ENCODE data around the gene EIF4G3.

The EIF4G3 gene

DNA sequence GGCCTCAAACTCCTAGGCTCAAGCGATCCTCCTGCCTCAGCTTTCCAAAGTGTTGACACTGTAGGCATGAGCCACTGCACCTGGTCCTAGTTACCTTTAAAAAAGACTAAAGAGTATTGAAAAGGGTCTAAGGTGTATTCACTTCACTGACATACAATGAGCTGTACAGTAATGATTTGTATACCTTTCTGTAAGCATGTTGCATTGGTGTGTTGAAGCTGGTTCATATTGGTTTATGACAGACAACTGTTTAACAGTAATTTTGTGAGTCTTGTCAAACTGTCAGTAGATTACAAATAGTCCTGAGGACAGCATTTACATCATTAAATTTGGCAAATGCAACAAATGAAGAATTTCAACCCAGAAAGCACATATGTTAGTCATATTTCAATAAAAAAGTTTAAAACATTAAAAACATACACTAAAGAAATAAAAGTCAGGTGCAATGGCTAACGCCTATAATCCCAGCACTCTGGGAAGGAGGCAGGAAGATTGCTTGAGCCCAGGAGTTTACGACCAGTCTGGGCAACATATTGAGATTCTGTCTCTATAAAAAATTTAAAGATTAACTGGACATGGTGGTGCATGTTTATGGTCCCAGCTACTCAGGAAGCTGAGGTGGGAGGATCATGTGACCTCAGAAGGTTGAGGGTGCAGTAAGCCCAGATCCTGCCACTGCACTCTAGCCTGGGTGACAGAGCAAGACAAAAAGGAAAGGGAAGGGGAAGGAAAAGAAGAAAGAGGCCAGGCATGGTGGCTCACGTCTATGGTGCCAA lies 301.3 kb downstream of the EIF4G3 start:
- Histone ChIP-seq H3K27ac (peak overlapping the region; percentile 82), H3K4me1 (ENCODE audit: control insufficient read depth in 1 of 2, insufficient read depth in 1 of 2, low read depth in 1 of 2, low read length in 1 of 2) (peaks cover 16 to 61% of the 10 kb centered on the region in 2 experiments), H3K27me3 (no peaks in the 10 kb centered on the region), H3K4me3 (ENCODE audit: low read depth in 1 of 2, low read length in 1 of 2) (no peak overlapping the region), H3K9me3 (no peaks in the 10 kb centered on the region), H3K36me3 (peaks cover 22% of the 10 kb centered on the region)
- TF ChIP-seq, protein P1, sequence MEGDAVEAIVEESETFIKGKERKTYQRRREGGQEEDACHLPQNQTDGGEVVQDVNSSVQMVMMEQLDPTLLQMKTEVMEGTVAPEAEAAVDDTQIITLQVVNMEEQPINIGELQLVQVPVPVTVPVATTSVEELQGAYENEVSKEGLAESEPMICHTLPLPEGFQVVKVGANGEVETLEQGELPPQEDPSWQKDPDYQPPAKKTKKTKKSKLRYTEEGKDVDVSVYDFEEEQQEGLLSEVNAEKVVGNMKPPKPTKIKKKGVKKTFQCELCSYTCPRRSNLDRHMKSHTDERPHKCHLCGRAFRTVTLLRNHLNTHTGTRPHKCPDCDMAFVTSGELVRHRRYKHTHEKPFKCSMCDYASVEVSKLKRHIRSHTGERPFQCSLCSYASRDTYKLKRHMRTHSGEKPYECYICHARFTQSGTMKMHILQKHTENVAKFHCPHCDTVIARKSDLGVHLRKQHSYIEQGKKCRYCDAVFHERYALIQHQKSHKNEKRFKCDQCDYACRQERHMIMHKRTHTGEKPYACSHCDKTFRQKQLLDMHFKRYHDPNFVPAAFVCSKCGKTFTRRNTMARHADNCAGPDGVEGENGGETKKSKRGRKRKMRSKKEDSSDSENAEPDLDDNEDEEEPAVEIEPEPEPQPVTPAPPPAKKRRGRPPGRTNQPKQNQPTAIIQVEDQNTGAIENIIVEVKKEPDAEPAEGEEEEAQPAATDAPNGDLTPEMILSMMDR (IDR thresholded peaks at IDR 0.05): no peak

DNA sequence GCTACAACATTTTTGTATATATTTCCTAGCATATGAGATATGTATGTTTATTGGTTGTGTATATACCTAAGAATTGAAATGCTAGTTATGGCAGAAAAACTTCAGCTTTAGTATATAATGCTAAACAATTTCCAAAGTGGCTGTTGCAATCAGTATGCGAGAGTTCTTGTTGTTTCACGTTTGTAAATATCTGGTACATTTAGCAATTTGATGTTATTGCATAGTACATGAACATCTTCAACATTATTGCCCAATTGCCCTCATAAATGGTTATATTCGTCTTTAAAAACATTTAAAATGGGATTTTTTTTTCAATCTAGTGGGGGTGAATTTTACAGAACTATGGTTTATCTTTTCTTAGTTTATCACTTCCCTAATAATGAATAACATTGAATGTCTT lies 303.4 kb downstream of the EIF4G3 start:
- TF ChIP-seq, protein P1 (IDR thresholded peaks at IDR 0.05): no peak
- Histone ChIP-seq H3K4me1 (ENCODE audit: control insufficient read depth in 1 of 2, insufficient read depth in 1 of 2, low read depth in 1 of 2, low read length in 1 of 2) (peaks cover 16 to 61% of the 10 kb centered on the region in 2 experiments), H3K27ac (peak overlapping the region; percentile 82), H3K36me3 (peaks cover 7% of the 10 kb centered on the region), H3K27me3 (no peaks in the 10 kb centered on the region), H3K9me3 (no peaks in the 10 kb centered on the region), H3K4me3 (ENCODE audit: low read depth in 1 of 2, low read length in 1 of 2) (peak overlapping the region in 1 of 2 experiments; percentile 36)

DNA sequence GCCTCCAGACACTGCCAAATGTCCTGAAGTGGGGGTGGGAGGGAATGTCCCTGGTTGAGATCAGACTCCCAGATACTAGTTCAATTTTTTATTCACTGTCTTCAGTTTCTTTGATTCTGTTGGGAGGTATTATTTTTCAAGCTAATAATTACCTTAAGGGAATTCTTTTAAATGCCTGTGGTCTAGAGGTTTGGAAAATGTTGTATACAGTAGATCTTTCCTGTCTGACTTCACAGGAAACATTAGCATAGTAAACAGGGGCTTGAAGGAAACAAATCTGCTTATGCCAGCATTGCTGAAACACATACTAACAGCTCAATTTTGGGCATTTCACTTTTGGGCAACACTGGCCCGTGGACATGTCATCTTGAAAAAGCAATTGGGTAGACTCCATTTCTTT lies 305.3 kb downstream of the EIF4G3 start:
- no peaks in the 10 kb centered on the region for H3K36me3 ChIP-seq

DNA sequence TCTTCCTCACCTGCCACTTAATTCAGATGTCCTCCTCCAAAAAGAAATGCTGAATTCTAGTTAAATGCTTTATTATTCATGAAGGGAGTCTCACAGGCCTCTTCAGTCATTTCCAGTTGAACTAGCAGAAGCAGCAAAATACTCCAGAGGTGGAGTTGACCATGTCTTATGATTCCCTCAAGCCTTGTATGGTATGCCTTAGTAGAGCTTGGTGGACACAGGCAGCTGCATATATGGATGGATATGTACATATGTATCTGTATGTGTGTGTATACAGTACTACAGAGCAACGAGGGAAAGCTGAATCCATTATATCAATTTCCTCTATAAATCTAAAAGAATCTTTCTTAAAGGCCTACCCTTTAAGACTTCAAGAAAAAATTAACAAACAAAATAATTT lies 306.0 kb downstream of the EIF4G3 start:
- Histone ChIP-seq H3K36me3 (peaks cover 7% of the 10 kb centered on the region), H3K27me3 (no peaks in the 10 kb centered on the region), H3K27ac (no peak overlapping the region), H3K4me3 (ENCODE audit: low read depth in 1 of 2, low read length in 1 of 2) (no peak overlapping the region), H3K9me3 (no peaks in the 10 kb centered on the region), H3K4me1 (ENCODE audit: control insufficient read depth in 1 of 2, insufficient read depth in 1 of 2, low read depth in 1 of 2, low read length in 1 of 2) (peaks cover 12 to 46% of the 10 kb centered on the region in 2 experiments)
- TF ChIP-seq, protein P1 (IDR thresholded peaks at IDR 0.05): no peak

More for the DNA sequence above, 305.3 kb downstream of the EIF4G3 start:
- Histone ChIP-seq H3K9me3 (no peaks in the 10 kb centered on the region), H3K27me3 (no peaks in the 10 kb centered on the region), H3K27ac (peak overlapping the region; percentile 82), H3K4me1 (ENCODE audit: control insufficient read depth in 1 of 2, insufficient read depth in 1 of 2, low read depth in 1 of 2, low read length in 1 of 2) (peaks cover 16 to 52% of the 10 kb centered on the region in 2 experiments), H3K4me3 (ENCODE audit: low read depth in 1 of 2, low read length in 1 of 2) (no peak overlapping the region)
- TF ChIP-seq, protein P1 (IDR thresholded peaks at IDR 0.05): no peak

DNA sequence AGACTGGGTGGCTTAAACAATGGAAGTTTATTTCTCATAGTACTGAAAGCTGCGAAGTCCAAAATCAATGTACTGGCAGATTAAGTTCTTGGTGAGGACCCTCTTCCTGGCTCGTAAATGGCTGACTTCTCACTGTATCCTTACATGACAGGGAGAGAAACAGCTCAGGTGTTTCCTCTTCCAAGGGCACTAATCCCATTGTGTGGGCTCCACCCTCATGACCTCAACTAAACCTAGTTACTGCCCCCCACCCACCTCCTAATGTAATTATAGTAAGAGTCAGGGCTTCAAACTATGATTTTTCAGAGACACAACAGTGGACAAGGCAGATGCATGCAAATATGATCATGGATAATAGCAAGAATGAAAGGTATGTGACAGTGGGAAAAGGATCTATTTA lies 308.4 kb downstream of the EIF4G3 start:
- TF ChIP-seq, protein P1 (IDR thresholded peaks at IDR 0.05): no peak
- Histone ChIP-seq H3K9me3 (no peaks in the 10 kb centered on the region), H3K36me3 (peaks cover 28% of the 10 kb centered on the region), H3K27ac (no peak overlapping the region), H3K27me3 (no peaks in the 10 kb centered on the region), H3K4me1 (ENCODE audit: control insufficient read depth in 1 of 2, insufficient read depth in 1 of 2, low read depth in 1 of 2, low read length in 1 of 2) (peaks cover 7 to 23% of the 10 kb centered on the region in 2 experiments), H3K4me3 (ENCODE audit: low read depth in 1 of 2, low read length in 1 of 2) (no peak overlapping the region)
